Measurements from ENCODE around the gene ARHGAP15.

GRCh38 chr2:143623909-143624260 is 494.7 kb downstream of the ARHGAP15 start:
- TF ChIP-seq CTCF (IDR thresholded peaks at IDR 0.05; ENCODE audit: low read depth, low read length, missing input control) = no peak
- no peak for TF ChIP-seq TAF1 (conservative IDR thresholded peaks at IDR 0.05)

All from liver (tissue), 3 donors.